GM12874 (cell line): Measurements from ENCODE around the gene IL1R2.

Source experiments
- TF ChIP-seq, protein P1 (sequence below): IDR thresholded peaks from 2 replicates; pipeline ENCODE4 v1.5.1; 2011; ENCODE audit warnings: low read depth, mild to moderate bottlenecking, control low read depth, low read length, moderate library complexity; ENCODE audit not compliant: insufficient read depth

Gene IL1R2

DNA sequence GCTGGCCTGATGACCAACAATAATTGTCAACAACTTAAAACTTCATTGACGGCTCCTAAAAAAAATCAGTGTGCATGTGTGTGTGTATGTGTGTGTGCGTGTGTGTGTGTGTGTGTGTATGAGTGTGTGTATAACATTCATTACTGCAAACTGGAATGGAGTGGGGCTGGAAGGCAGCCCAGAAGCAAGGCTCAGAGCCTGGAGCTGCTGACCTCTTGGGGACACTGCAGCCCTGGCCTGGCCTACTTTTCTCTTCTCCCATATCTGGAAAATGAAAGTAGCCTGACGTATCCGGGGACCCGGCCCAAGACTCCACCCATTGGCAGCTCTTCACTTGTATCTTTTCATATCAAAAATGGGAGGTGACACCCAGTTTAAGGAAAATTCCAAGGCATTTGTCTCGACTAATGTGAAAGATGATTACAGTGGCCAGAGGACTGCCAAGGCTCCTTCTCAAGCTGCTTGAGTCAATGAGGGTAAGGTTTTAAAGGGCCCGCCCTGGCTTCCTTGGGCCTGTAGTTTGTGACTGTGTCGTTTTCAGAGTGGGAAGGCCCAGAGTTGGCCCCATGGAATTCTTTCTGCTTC is 78.4 kb downstream of the IL1R2 start:
- TF ChIP-seq, protein P1, sequence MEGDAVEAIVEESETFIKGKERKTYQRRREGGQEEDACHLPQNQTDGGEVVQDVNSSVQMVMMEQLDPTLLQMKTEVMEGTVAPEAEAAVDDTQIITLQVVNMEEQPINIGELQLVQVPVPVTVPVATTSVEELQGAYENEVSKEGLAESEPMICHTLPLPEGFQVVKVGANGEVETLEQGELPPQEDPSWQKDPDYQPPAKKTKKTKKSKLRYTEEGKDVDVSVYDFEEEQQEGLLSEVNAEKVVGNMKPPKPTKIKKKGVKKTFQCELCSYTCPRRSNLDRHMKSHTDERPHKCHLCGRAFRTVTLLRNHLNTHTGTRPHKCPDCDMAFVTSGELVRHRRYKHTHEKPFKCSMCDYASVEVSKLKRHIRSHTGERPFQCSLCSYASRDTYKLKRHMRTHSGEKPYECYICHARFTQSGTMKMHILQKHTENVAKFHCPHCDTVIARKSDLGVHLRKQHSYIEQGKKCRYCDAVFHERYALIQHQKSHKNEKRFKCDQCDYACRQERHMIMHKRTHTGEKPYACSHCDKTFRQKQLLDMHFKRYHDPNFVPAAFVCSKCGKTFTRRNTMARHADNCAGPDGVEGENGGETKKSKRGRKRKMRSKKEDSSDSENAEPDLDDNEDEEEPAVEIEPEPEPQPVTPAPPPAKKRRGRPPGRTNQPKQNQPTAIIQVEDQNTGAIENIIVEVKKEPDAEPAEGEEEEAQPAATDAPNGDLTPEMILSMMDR, result no peak

DNA sequence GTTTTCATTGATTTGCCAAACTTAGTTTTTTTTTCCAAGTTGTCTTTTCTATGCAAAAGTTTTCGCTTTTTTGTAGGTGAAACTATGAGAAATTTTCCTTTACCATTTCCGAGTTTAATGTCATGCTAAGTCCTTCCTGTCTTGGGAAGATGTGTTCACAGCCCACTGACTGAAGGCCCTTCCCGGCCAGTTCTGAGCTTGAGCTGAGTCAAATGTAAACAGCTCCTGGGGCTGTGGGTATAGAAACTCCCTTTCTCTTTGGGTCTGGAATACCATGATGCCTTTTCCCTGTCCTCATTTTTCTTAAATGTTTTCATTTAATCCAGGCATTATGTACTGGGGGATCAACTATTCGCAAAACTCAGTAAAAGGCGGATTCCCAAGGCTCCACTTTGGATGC is 81.0 kb downstream of the IL1R2 start:
- TF ChIP-seq, protein P1, result no peak

DNA sequence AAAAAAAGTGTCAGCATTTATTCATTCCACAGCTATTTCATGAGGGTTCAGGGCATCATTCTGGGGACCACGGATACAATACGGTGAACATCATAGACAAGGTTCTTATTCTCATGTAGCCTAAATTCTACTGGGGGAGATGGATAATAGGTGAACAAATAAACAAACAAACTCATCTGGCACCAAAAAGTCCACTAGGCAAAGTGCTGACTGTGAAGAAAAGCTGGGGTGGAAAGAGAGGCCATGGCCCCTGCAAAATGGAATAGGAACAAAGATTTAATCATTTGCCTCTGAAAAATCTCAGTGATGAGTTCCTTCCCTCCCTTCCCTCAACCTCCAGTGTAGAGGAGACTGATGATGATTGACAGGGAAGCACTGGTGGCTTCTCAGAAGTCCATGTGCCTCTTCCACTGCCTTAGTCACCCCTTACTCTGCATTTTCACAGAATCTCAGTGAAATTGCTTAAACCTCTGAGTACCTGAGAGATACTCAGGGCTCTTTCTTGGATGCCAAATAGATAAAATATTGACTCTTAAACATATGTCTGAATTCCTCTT is 81.5 kb downstream of the IL1R2 start:
- TF ChIP-seq, protein P1, result no peak

DNA sequence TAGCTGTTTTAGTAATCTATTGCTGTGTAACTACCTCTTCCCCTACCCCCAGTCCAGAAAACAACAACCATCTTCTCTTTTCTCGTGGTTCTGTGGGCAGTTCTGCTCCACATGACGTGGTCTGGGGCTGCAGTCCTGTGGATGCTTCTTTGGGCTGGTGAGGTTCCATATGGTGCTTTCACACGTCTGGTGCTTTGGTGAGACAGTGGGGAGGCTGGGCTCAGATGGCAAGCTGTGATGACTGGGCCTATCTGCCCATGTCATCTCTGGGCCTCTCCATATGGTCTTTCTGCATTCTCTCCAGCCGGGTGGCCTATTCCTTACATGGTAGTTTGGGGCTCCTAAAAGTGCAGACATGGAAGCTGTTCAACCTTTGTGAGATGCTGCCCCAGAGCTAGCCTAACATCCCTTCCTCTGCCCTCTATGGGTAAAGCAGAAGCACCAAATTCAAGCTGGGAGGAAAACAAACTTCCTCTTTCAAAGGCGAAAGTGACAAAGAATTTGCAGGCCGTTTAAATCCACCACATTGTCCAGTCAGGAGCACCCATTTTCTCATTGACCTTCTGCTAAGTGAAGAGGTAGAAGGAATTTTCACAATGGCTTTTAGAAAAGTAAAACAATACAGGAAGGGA is 82.5 kb downstream of the IL1R2 start:
- TF ChIP-seq, protein P1, result no peak

DNA sequence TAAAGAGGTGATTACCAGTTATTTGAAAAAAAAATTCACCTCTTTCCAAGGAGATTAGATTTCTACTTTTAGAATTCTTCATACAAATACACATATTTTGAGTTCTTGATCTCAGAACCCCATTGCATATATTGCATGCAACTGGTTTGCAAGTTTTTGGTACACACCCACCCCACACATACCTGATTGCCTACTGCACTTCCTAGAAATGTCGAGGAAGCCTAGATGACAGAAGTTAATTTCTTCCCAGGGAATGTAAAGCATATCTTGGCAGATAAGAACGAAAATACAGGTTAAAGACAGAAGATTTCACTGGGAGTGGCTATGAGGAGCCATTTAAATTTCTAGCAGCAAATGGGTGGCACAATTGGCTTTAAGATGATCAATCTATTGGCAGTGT is 83.7 kb downstream of the IL1R2 start:
- TF ChIP-seq, protein P1, result no peak

DNA sequence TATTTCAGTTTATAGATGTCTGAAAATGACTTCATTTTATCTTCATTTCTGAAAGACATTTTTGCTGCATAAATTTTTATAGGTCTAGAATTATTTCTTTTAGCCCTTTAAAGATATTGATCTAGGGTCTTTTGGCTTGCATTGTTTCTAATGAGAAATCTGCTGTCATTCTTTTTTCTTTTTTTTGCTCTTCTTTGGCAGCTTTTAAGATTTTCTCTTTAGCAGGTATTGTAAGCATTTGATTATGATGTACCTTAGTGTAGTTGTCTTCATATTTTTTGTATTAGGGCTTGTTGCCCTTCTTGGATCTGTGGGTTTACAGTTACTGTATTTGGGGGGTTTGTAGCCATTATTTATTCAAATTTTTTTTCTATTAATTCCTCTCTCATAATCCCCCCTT is 84.8 kb downstream of the IL1R2 start:
- TF ChIP-seq, protein P1, result no peak
